ENCODE data around the gene ZNF580. TPM values are rescaled to one million over a fixed set of nuclear protein-coding genes. Genes with fewer than 3 reads are reported as not detected.

Gene ZNF580
- total RNA-seq, 1 experiment from 2014 or later: 22.8 TPM

DNA sequence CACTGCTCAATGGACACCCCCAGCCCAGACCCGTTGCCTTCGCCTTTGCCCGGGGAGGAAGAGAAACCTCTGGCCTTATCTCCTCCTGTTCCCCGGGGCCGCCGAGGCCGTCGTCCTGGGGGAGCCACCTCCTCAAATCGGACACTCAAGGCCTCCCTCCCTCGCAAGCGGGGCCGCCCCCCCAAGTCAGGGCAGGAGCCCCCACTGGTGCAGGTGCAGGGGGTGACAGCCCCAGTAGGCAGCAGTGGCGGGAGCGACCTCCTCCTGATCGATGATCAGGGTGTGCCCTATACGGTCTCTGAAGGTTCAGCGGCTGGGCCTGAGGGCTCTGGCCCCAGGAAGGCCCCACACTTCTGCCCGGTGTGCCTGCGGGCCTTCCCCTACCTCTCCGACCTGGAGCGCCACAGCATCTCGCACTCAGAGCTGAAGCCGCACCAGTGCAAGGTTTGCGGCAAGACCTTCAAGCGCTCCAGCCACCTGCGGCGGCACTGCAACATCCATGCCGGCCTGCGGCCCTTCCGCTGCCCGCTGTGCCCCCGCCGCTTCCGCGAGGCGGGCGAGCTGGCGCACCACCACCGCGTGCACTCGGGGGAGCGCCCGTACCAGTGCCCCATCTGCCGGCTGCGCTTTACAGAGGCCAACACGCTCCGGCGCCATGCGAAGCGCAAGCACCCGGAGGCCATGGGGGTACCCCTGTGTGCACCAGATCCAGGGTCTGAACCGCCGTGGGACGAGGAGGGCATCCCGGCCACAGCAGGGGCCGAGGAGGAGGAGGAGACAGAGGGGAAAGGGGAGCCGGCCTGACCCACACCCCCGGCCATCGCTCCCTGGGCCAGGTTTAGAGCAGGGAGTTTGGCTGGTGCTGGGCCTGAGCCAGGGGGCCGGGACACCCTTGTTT is 38.4 kb upstream of the ZNF580 start:
- Histone ChIP-seq H3K79me2 (ENCODE audit: insufficient read depth, low read length) (no peaks in the 10 kb centered on the region; the same call in 1 of the 2 replicates), H2AFZ (ENCODE audit: low read length) (no peak overlapping the region), H2BK15ac (ENCODE audit: low read depth, low read length) (no peak overlapping the region), H3K9ac (ENCODE audit: extremely low read depth, insufficient read length, low read length) (no peak overlapping the region), H3K27me3 (ENCODE audit: insufficient read depth, low read length) (no peaks in the 10 kb centered on the region), H4K8ac (replicated peaks; ENCODE audit: insufficient read length, low read depth, low read length) (no peak overlapping the region), H3K4ac (ENCODE audit: low read depth, low read length) (no peak overlapping the region), H3K23me2 (ENCODE audit: insufficient read length, low read depth, low read length, poor library complexity, severe bottlenecking) (peaks cover 8% of the 10 kb centered on the region), H4K91ac (ENCODE audit: insufficient read length, low read depth, low read length) (no peak overlapping the region), H3K79me1 (ENCODE audit: insufficient read depth, low read depth, low read length, poor library complexity, severe bottlenecking) (peaks cover 4% of the 10 kb centered on the region), H4K20me1 (ENCODE audit: control insufficient read depth, insufficient read depth, insufficient read length) (no peaks in the 10 kb centered on the region), H4K5ac (ENCODE audit: insufficient read length, low read depth, low read length) (no peak overlapping the region), H2BK20ac (ENCODE audit: low read depth, low read length, poor library complexity, severe bottlenecking) (no peak overlapping the region), H3K4me2 (ENCODE audit: insufficient read depth, insufficient read length, low read length) (no peak overlapping the region), H2BK5ac (ENCODE audit: insufficient read length, low read length) (no peak overlapping the region), H3K14ac (ENCODE audit: insufficient read depth, low read length) (no peak overlapping the region), H3K9me3 (ENCODE audit: control insufficient read depth, low read depth, low read length) (no peaks in the 10 kb centered on the region), H2BK120ac (ENCODE audit: low read depth, low read length, poor library complexity, severe bottlenecking) (no peak overlapping the region), H3T11ph (ENCODE audit: low read length) (no peak overlapping the region), H2AK5ac (ENCODE audit: insufficient read length, low read length) (no peak overlapping the region), H3K23ac (ENCODE audit: insufficient read length, low read depth, low read length) (no peak overlapping the region), H3K18ac (ENCODE audit: insufficient read length, low read depth, low read length) (no peak overlapping the region), H3K56ac (ENCODE audit: insufficient read length, low read depth, low read length) (no peak overlapping the region), H2BK12ac (ENCODE audit: insufficient read length, low read depth, low read length) (no peak overlapping the region), H3K4me1 (ENCODE audit: insufficient read depth, low read length) (peaks cover 4% of the 10 kb centered on the region; the same call in 1 of the 2 replicates), H3K27ac (ENCODE audit: insufficient read length, low read depth, low read length) (no peak overlapping the region)
- TF ChIP-seq, protein P1, sequence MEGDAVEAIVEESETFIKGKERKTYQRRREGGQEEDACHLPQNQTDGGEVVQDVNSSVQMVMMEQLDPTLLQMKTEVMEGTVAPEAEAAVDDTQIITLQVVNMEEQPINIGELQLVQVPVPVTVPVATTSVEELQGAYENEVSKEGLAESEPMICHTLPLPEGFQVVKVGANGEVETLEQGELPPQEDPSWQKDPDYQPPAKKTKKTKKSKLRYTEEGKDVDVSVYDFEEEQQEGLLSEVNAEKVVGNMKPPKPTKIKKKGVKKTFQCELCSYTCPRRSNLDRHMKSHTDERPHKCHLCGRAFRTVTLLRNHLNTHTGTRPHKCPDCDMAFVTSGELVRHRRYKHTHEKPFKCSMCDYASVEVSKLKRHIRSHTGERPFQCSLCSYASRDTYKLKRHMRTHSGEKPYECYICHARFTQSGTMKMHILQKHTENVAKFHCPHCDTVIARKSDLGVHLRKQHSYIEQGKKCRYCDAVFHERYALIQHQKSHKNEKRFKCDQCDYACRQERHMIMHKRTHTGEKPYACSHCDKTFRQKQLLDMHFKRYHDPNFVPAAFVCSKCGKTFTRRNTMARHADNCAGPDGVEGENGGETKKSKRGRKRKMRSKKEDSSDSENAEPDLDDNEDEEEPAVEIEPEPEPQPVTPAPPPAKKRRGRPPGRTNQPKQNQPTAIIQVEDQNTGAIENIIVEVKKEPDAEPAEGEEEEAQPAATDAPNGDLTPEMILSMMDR (conservative IDR thresholded peaks at IDR 0.05): no peak
- no CpG with 5 or more reads among the region's 60 CpGs for WGBS (ENCODE audit: extremely low coverage, insufficient read length, low lambda C conversion rate)
- no peak overlapping the region for H3K27ac Mint-ChIP-seq
- H3K27me3 Mint-ChIP-seq (ENCODE audit: low read depth): no peaks in the 10 kb centered on the region
- H3K36me3 Mint-ChIP-seq (ENCODE audit: insufficient read depth in 1 of 3, low read depth in 3 of 3): peaks cover 6 to 12% (median 12%) of the 10 kb centered on the region in 3 experiments
- H3K9me3 Mint-ChIP-seq: peaks cover 2 to 4% of the 10 kb centered on the region in 2 experiments; a peak in 2 of 5 replicates
- H3K4me1 Mint-ChIP-seq: peaks cover 42 to 47% of the 10 kb centered on the region in 2 experiments
- peak overlapping the region in 1 of 2 experiments; percentile 78; a peak in 2 of 5 replicates for H3K4me3 Mint-ChIP-seq
- DNase-seq: no peak
